Uterus (tissue), 4 donors: ENCODE results near the gene ATP6AP1. TPM values are rescaled to one million over a fixed set of nuclear protein-coding genes. Genes with fewer than 3 reads are reported as not detected.

Experiments
- DNase-seq, 2 donors: peaks; one replicate each; pipeline ENCODE4 v3.0.0-alpha.2; 2019 to 2020
- H3K27ac ChIP-seq, 2 donors: fragments of 200-600 bp; sonication (generic); 1 replicate in 1 of 2; 2 replicates in 1 of 2; pipeline ENCODE4 v1.5.1; 2016 to 2018
- H3K27me3 ChIP-seq, 2 donors: fragments of 200-600 bp; sonication (generic); one replicate each; pipeline ENCODE4 v1.5.1; 2018 to 2019; ENCODE audit warnings: control low read depth in 1 of 2
- H3K36me3 ChIP-seq, 2 donors: fragments of 200-600 bp; sonication (generic); one replicate each; pipeline ENCODE4 v1.5.1; 2019; ENCODE audit warnings: control low read depth in 1 of 2
- H3K4me1 ChIP-seq, 2 donors: fragments of 200-600 bp; sonication (generic); one replicate each; pipeline ENCODE4 v1.5.1; 2018 to 2019; ENCODE audit warnings: control low read depth in 1 of 2
- H3K4me3 ChIP-seq, 2 donors: fragments of 200-600 bp; sonication (generic); 1 replicate in 1 of 2; 2 replicates in 1 of 2; pipeline ENCODE4 v1.5.1; 2018 to 2019; ENCODE audit warnings: mild to moderate bottlenecking in 1 of 2
- H3K9me3 ChIP-seq, 2 donors: fragments of 200-600 bp; sonication (generic); one replicate each; pipeline ENCODE4 v1.5.1; 2019; ENCODE audit warnings: control low read depth in 1 of 2
- CTCF ChIP-seq, 4 experiments: fragments of 200-600 bp in 2 of 4; fragments of 450-650 bp in 2 of 4; sonication (generic) in 2 of 4; IDR thresholded peaks; one replicate each; pipeline ENCODE4 v1.5.1; 2016 to 2019; ENCODE audit warnings: antibody characterized with exemption in 4 of 4, mild to moderate bottlenecking in 2 of 4, moderate library complexity in 1 of 4
- POLR2A ChIP-seq, 2 donors: fragments of 450-650 bp; IDR thresholded peaks; one replicate each; pipeline ENCODE4 v1.6.1; 2016; ENCODE audit warnings: antibody characterized with exemption in 2 of 2, mild to moderate bottlenecking in 1 of 2, moderate library complexity in 1 of 2
- intact Hi-C: fragments of 100-400 bp; cut with DNase I; formaldehyde crosslinking; loops from one replicate; pipeline ENCODE4 v1.15.1; 2023; ENCODE audit warnings: low total_unique reads
- total RNA-seq, 4 donors: library from RNA; depleted of rRNA in 3 of 4; stranded (reverse); fragments of >200 nt in 3 of 4; gene quantifications; one replicate each; pipeline versions ENCODE4 v1.1.0 to v1.2.4, GENCODE V29; 2014 to 2023
- donor health status: DM: yes; HTN: yes; CAD: no.

ATP6AP1 gene
- total RNA-seq, 4 donors from 2014 or later, result 5.1 to 71.3 (median 42.1) TPM

DNA sequence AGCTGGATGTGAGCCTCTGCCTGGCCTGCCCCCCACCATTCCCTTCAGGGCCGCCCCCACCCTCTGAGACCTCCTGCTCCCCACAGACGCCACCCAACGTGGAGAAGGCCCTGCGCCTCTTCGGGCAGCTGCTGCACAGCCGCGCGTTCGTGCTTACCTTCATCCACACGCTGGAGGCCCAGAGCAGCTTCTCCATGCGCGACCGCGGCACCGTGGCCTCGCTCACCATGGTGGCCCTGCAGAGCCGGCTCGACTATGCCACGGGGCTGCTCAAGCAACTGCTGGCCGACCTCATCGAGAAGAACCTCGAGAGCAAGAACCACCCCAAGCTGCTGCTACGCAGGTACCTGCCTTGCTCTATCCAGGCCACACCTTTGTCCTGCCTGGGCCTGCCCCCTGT, 39.7 kb downstream of the ATP6AP1 start:
- no peaks in the 10 kb centered on the region for H3K9me3 ChIP-seq
- intact Hi-C loops, result no loop called here
- no peaks in the 10 kb centered on the region for H3K27me3 ChIP-seq
- H3K36me3 ChIP-seq, result no peaks in the 10 kb centered on the region
- H3K4me1 ChIP-seq, result no peaks in the 10 kb centered on the region
- no peak overlapping the region for H3K27ac ChIP-seq
- no peak for DNase-seq
- TF ChIP-seq POLR2A (IDR thresholded peaks at IDR 0.05) (no peak), CTCF (IDR thresholded peaks at IDR 0.05) (no peak)
- H3K4me3 ChIP-seq, result no peak overlapping the region

GRCh38 chrX:154469114-154469513, 40.6 kb downstream of the ATP6AP1 start:
- no peak overlapping the region for H3K27ac ChIP-seq
- no peak for DNase-seq
- no peak for TF ChIP-seq POLR2A (IDR thresholded peaks at IDR 0.05)
- no peak overlapping the region for H3K4me3 ChIP-seq
- no peaks in the 10 kb centered on the region for H3K27me3 ChIP-seq
- no peaks in the 10 kb centered on the region for H3K36me3 ChIP-seq
- H3K4me1 ChIP-seq, result no peaks in the 10 kb centered on the region
- H3K9me3 ChIP-seq, result no peaks in the 10 kb centered on the region
- intact Hi-C loops, result no loop called here

DNA sequence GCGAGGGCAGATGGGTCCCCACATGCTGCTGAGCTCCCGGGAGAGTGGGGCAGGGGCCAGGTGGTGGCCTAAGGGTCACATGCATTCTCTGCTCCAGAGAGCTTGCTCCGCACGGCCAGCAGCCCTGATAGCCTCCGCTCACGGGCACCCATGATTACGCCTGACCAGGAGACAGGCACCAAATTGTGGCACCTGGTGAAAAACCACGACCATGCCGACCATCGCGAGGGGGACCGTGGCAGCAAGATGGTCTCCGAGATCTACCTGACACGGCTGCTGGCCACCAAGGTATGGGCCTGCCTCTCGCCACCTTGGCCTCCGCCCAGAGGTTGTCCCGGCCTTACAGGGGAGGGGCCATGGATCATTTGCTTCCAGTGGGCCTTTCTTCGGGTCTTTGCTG, 41.4 kb downstream of the ATP6AP1 start:
- no peak overlapping the region for H3K27ac ChIP-seq
- H3K9me3 ChIP-seq, result no peaks in the 10 kb centered on the region
- H3K4me1 ChIP-seq, result no peaks in the 10 kb centered on the region
- intact Hi-C loops, result no loop called here
- TF ChIP-seq CTCF (IDR thresholded peaks at IDR 0.05), result no peak
- TF ChIP-seq POLR2A (IDR thresholded peaks at IDR 0.05), result no peak
- DNase-seq, result no peak
- H3K36me3 ChIP-seq, result no peaks in the 10 kb centered on the region
- no peak overlapping the region for H3K4me3 ChIP-seq
- H3K27me3 ChIP-seq, result no peaks in the 10 kb centered on the region

GRCh38 chrX:154470434-154470833, 42.0 kb downstream of the ATP6AP1 start:
- no peak for DNase-seq
- Histone ChIP-seq H3K4me1 (no peaks in the 10 kb centered on the region), H3K4me3 (no peak overlapping the region), H3K36me3 (no peaks in the 10 kb centered on the region), H3K9me3 (no peaks in the 10 kb centered on the region), H3K27me3 (no peaks in the 10 kb centered on the region), H3K27ac (no peak overlapping the region)
- intact Hi-C loops, result no loop called here
- TF ChIP-seq POLR2A (IDR thresholded peaks at IDR 0.05) (no peak), CTCF (IDR thresholded peaks at IDR 0.05) (no peak)

DNA sequence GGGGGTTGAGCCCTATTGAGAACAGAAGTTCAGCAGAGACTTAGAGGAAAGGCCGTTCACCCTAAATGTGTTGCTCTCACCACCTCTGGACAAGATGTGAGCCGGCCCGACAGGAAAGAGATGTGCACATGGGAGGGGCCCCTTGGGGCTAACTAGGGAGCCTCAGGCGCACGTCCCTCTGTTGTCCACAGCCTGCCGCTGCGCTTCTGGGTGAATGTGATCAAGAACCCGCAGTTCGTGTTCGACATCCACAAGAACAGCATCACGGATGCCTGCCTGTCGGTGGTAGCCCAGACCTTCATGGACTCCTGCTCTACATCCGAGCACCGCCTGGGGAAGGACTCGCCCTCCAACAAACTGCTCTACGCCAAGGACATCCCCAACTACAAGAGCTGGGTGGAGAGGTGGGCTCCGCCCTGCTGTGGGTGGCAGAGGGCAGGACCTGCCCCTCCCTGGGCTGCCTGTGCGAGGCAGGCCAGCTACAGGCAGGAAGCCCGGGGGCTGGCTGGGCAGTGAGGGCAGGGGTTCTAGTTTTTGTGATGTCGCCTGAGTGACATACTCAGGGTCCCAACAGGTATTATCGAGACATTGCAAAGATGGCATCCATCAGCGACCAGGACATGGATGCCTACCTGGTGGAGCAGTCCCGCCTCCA, 42.6 kb downstream of the ATP6AP1 start:
- no peaks in the 10 kb centered on the region for H3K27me3 ChIP-seq
- H3K4me1 ChIP-seq, result no peaks in the 10 kb centered on the region
- intact Hi-C loops, result no loop called here
- H3K27ac ChIP-seq, result no peak overlapping the region
- DNase-seq, result no peak
- H3K36me3 ChIP-seq, result no peaks in the 10 kb centered on the region
- TF ChIP-seq CTCF (IDR thresholded peaks at IDR 0.05) (no peak), POLR2A (IDR thresholded peaks at IDR 0.05) (no peak)
- no peaks in the 10 kb centered on the region for H3K9me3 ChIP-seq
- no peak overlapping the region for H3K4me3 ChIP-seq
